GM18499 (cell line): ENCODE results near the gene DEPP1.

Experiments
- ATAC-seq: cut with Tn5 transposase; IDR thresholded peaks from one replicate; pipeline ENCODE4 v1.9.1; 2021; ENCODE audit warnings: moderate number of reproducible peaks; ENCODE audit not compliant: insufficient read depth, unreplicated experiment

DEPP1 gene

GRCh38 chr10:44956717-44957706, 21.6 kb downstream of the DEPP1 start:
- ATAC-seq = no peak

- ATAC-seq = no peak
Measured at GRCh38 chr10:44956226-44956625, 22.4 kb downstream of the DEPP1 start.

- ATAC-seq = no peak
Measured at GRCh38 chr10:44955413-44956070, 23.1 kb downstream of the DEPP1 start.

GRCh38 chr10:44954962-44955361, 23.6 kb downstream of the DEPP1 start:
- ATAC-seq = no peak

- ATAC-seq = no peak
Measured at GRCh38 chr10:44954042-44954441, 24.6 kb downstream of the DEPP1 start.

GRCh38 chr10:44952779-44953231, 25.8 kb downstream of the DEPP1 start:
- ATAC-seq = no peak

- no peak for ATAC-seq
Measured at GRCh38 chr10:44951576-44952226, 26.9 kb downstream of the DEPP1 start.

- ATAC-seq = no peak
Measured at GRCh38 chr10:44950326-44951225, 28.0 kb downstream of the DEPP1 start.

GRCh38 chr10:44949915-44950314, 28.7 kb downstream of the DEPP1 start:
- ATAC-seq = no peak

GRCh38 chr10:44949127-44949802, 29.3 kb downstream of the DEPP1 start:
- no peak for ATAC-seq

GRCh38 chr10:44948642-44949041, 30.0 kb downstream of the DEPP1 start:
- ATAC-seq = no peak

GRCh38 chr10:44947371-44948152, 31.0 kb downstream of the DEPP1 start:
- ATAC-seq = peak; percentile 49

- ATAC-seq = peak; percentile 51
Measured at GRCh38 chr10:44946205-44946604, 32.4 kb downstream of the DEPP1 start.

GRCh38 chr10:44944354-44944753, 34.3 kb downstream of the DEPP1 start:
- ATAC-seq = no peak

GRCh38 chr10:44939691-44940401, 38.8 kb downstream of the DEPP1 start:
- ATAC-seq = no peak

- no peak for ATAC-seq
Measured at GRCh38 chr10:44938956-44939355, 39.7 kb downstream of the DEPP1 start.

- no peak for ATAC-seq
Measured at GRCh38 chr10:44937196-44938005, 41.2 kb downstream of the DEPP1 start.
